ENCODE data around the gene CACNB1.

Gene CACNB1

GRCh38 chr17:39186481-39187002 lies 10.9 kb downstream of the CACNB1 start:
- TF ChIP-seq CTCF (conservative IDR thresholded peaks at IDR 0.05; ENCODE audit: low read length): no peak
- DNase-seq (ENCODE audit: low read depth): no peak

GRCh38 chr17:39183720-39184119 lies 13.7 kb downstream of the CACNB1 start:
- H3K4me3 ChIP-seq (ENCODE audit: low read length): no peak overlapping the region
- no peak for TF ChIP-seq CTCF (conservative IDR thresholded peaks at IDR 0.05; ENCODE audit: low read length)
- DNase-seq (ENCODE audit: low read depth): no peak

More at GRCh38 chr17:39186481-39187002, 10.9 kb downstream of the CACNB1 start:
- H3K4me3 ChIP-seq (ENCODE audit: low read length): no peak overlapping the region

DNA sequence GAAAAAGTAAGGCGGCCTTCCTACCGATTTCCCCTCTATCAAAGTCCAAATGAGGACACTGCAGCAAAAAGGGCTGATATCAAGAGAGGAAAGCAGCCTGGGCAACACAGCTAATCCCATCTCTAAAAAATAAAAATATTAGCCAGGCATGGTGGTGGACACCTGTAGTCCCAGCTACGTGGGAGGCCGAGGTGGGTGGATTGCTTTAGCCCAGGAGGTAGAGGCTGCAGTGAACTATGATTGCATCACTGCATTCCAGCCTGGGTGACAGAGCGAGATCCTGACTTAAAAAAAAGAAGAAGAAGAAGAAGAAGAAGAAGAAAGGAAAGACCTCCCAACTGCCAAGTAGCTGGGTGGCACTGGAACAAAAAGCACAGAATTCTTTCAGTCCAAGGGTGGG lies 14.4 kb downstream of the CACNB1 start:
- no peak overlapping the region for H3K4me3 ChIP-seq (ENCODE audit: low read length)
- no peak for DNase-seq (ENCODE audit: low read depth)
- TF ChIP-seq CTCF (conservative IDR thresholded peaks at IDR 0.05; ENCODE audit: low read length): no peak

DNA sequence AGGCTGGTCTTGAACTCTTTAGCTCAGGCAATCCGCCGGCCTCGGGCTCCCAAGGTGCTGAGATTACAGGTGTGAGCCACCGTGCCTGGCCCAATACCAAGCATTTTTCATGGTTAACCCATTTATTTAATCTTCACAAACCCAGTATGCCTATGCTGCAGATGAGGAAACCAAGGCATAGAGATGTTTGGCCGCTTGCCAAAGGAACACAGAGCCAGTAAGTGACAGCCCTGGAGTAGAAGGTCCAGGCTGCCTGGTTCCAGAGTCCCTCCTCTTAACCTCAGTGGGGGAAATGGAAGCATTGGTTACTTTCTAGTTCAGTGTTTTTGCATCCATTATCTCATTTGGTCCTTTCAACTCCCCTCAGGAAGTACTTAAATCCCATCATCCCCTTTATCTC lies 16.2 kb downstream of the CACNB1 start:
- DNase-seq (ENCODE audit: low read depth): no peak
- no peak for TF ChIP-seq CTCF (conservative IDR thresholded peaks at IDR 0.05; ENCODE audit: low read length)
- H3K4me3 ChIP-seq (ENCODE audit: low read length): no peak overlapping the region

GRCh38 chr17:39178536-39178935 lies 18.9 kb downstream of the CACNB1 start:
- DNase-seq (ENCODE audit: low read depth): peak; percentile 51
- no peak for TF ChIP-seq CTCF (conservative IDR thresholded peaks at IDR 0.05; ENCODE audit: low read length)
- no peak overlapping the region for H3K4me3 ChIP-seq (ENCODE audit: low read length)

DNA sequence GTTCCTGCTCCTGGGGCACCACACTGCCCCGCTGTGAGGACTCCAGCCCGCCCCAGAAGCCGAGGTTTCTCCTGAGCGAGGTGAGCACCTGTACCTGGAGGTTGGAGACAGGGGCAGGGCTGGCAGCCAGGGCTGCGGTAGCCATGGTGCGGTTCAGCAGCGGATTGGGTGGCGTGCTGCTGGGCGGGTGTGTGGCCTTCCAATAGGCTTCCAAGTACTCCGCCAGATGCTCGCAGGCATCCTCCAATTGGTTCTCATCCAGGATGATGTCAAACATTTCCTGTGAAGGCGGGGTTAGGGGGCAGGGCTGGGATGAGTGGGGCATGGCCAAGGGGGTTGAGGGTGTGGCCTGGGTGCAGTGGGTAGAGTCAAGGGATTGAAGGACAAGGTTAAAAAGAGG lies 20.2 kb downstream of the CACNB1 start:
- H3K4me3 ChIP-seq (ENCODE audit: low read length): no peak overlapping the region
- DNase-seq (ENCODE audit: low read depth): no peak
- TF ChIP-seq CTCF (conservative IDR thresholded peaks at IDR 0.05; ENCODE audit: low read length): no peak

DNA sequence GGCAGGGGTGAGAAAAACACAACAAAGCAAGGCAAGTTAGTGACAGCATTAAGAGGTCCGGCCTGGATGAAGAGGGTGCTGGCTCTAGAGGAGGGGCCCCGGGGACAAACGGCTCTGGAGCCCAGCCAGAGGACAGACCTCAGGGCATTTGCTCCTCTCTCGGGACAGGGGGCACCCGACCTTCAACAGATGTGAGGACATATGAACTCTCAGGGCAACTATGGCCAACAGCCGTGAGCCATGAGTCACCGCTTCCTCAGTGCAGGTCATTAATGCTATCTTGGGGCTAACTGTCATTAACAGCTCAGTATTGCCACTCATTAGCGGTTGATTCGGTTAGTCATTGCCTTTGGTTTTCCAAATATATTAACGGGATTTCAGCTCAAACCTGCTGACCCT lies 21.8 kb downstream of the CACNB1 start:
- no peak overlapping the region for H3K4me3 ChIP-seq (ENCODE audit: low read length)
- no peak for DNase-seq (ENCODE audit: low read depth)
- no peak for TF ChIP-seq CTCF (conservative IDR thresholded peaks at IDR 0.05; ENCODE audit: low read length)

Measured in AG10803 (cell line).